GM12874 (cell line): ENCODE data around the gene ERVFRD-1.

Experiments used
- TF ChIP-seq, protein P1 (sequence below): IDR thresholded peaks from 2 replicates; pipeline ENCODE4 v1.5.1; 2011; ENCODE audit warnings: low read depth, mild to moderate bottlenecking, control low read depth, low read length, moderate library complexity; ENCODE audit not compliant: insufficient read depth

Gene ERVFRD-1

DNA sequence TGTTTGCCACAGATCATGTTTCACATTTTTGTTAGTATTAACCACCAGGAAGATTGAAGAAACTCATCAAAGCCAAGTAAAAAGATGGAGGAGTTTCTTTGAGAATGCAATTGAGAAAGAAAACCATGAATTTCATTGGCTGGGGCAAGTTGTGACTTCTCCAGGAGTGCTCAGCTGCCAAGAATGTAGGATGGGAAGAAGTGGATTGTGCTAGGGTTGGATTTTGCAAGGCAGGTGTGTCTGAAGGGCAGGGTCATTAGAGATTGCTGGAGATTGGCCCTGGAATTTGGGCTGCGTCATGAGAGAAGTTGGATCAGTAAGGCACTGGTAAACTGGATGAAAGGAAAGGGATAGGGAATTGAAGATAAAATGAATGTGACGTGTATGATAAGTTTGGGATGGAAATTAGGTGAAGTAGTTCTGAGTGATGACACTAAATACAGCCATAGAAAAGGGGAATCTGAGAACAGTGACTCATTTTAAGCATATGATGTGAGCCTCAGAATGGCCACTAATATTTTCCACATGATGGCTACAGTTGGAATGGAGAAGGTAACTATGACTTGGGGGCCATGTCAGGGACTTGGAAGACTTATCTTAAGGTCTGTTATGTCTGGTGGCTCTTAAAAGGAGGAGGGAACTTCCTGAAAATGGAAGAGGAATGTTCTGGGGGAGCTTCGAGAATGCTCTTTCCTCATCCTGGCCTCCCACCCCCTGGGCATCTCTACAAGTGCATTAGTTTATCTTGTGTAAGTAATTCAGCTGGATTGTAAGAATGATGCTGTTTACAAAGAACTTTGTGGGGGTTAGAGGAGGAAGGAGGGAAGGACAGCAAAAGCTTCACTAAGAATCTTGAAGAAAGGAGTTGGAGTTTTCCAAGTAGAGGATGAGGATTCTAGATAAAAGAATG lies 27.8 kb upstream of the ERVFRD-1 start:
- TF ChIP-seq, protein P1, sequence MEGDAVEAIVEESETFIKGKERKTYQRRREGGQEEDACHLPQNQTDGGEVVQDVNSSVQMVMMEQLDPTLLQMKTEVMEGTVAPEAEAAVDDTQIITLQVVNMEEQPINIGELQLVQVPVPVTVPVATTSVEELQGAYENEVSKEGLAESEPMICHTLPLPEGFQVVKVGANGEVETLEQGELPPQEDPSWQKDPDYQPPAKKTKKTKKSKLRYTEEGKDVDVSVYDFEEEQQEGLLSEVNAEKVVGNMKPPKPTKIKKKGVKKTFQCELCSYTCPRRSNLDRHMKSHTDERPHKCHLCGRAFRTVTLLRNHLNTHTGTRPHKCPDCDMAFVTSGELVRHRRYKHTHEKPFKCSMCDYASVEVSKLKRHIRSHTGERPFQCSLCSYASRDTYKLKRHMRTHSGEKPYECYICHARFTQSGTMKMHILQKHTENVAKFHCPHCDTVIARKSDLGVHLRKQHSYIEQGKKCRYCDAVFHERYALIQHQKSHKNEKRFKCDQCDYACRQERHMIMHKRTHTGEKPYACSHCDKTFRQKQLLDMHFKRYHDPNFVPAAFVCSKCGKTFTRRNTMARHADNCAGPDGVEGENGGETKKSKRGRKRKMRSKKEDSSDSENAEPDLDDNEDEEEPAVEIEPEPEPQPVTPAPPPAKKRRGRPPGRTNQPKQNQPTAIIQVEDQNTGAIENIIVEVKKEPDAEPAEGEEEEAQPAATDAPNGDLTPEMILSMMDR: no peak

DNA sequence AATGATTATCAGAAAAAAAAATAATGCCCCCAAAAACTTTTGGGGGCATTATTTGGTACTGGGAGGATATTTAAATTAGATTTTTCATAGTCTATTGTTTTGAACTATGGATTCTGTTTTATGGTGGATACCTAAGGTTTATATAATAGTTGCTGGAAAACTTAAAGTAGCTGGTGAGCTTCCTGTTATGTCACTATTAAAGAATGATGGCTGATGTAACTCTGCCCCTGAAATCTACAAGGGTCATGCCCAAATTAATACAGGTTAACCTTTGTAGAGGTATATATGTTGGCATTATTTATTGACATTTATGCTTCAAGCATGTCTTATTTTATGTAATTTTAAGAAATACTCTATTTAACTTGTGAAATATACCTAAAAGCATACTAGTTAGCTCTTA lies 25.3 kb upstream of the ERVFRD-1 start:
- TF ChIP-seq, protein P1: no peak

DNA sequence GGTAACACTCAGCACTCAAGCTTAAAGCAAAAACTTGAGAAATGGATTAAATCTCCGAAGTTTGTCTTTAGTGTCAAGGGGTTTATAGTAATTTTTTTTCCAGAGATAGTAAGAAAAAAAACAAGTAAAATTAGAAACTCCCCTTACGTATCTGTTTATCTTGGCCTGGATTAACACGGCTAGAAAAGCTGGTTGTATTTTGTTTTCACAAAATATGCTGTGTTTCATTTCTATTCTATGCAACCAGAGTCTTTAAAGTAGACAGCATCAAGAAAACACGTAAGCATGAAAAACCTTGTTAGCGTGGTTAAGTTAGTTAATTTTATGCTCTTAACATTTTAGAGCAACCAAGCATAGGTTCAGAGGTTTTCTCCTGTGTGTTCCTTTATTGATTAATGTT lies 21.8 kb upstream of the ERVFRD-1 start:
- TF ChIP-seq, protein P1: no peak

DNA sequence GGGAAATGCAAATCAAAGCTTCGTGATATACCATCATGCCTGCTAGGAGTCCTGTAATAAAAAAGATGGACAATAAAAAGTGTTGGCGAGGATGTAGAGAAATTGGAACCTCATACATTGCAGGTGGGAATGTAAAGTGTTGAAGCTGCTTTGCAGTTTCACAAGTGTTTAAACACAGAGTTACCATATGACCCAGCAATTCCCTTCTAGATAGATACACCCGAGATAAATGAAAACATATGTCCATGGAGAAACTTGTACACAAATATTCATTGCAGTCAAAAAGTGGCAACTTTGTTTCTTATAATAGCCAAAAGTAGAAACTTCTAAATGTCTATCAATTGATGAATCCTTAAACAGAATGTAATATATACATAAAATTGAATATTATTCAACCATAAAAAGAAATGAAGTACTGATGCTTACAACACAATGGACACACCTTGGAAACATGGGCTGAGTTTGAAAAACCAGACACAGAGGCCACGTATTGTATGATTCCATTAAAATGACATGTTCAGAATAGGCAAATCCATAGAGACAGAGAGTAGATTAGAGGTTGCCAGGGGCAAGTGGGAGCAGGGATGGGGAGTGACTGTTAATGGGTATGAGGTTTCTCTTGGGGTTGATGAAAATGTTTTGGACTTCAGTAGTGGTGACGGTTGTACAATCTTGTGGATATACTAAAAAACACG lies 20.8 kb upstream of the ERVFRD-1 start:
- TF ChIP-seq, protein P1: no peak

DNA sequence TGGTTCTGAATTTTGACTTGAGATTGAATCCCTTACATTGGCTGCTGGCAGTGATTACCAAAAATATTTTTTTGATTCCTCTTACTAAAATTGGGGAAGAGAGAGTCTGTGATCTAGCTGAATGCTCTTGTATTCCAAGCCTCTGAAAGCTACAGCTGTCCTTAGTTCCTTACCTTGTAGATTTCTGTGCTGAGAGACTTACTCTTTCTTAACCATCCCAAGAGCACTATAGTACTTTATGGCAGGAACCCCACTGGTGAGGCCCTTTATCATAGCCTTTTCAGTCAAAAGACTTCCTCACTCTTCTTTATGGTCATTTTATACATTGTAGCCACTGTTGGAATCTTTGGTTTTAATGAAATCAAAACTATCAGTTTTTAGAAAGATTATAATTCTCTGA lies 19.1 kb upstream of the ERVFRD-1 start:
- TF ChIP-seq, protein P1: no peak

DNA sequence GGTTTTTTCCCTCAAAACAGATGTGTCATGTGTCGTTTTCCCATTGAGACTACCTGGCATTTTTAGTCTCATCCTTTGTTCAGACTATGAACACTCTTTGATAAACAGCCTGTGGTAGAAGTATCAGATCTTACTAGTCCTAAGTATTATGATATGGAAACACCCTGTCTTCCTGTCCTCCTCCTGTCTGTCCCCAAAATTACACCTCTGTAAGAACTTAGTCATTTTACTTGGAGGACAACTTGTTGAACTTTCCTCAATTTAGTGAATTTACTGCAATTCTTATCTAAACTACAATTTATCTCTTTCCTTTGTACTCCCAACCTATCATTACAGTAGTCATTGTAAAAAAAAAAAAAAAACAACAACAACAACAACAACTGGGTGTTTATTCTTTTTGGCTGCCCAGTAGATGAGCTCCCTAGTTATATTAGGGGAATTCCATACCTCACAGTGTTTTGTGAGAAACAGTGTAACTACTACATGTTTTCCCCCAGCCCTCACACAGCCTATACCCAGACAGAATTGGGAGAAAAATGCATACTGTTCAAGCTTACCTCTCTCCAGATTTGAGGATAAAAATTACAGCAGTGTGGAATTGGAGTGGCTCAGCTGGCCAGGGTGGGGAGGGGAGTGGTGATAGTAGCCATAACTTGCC lies 18.5 kb upstream of the ERVFRD-1 start:
- TF ChIP-seq, protein P1: no peak

DNA sequence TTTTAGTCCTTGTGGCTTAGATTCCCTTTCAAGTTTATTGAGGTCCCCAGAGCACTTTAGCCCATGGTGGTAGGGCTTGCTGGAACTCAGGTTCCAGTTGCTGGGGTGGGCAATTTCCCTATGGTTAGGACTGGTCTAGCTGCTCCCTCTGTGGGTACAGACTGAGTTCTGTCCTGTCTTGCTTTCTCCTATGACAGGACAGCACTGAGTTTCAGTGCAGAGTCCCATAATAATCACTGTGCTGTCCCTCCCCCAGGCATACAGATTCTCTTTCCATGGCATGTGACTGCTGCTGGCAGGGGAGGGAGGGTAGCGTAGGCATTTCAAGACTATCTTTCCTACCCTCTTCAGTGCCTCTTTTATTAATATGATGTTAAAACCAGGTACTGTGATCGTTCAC lies 17.1 kb upstream of the ERVFRD-1 start:
- TF ChIP-seq, protein P1: no peak
